ENCODE data around the gene HS6ST3.

Gene HS6ST3

GRCh38 chr13:96667294-96668018 is 577.5 kb downstream of the HS6ST3 start:
- Histone ChIP-seq H3K9me3 (ENCODE audit: insufficient read depth, low read length, severe bottlenecking) (no peaks in the 10 kb centered on the region), H3K9ac (ENCODE audit: low read depth, low read length) (no peak overlapping the region), H2AFZ (ENCODE audit: low read depth, low read length) (no peak overlapping the region), H4K20me1 (ENCODE audit: insufficient read depth, low read length) (no peaks in the 10 kb centered on the region), H3K27ac (ENCODE audit: low read length) (no peak overlapping the region), H3K27me3 (ENCODE audit: insufficient read depth, low read length, poor library complexity) (no peaks in the 10 kb centered on the region), H3K36me3 (ENCODE audit: insufficient read depth, low read length) (no peaks in the 10 kb centered on the region), H3K4me1 (ENCODE audit: insufficient read depth, low read length) (no peaks in the 10 kb centered on the region), H3K79me2 (ENCODE audit: insufficient read depth, low read length) (no peaks in the 10 kb centered on the region), H3K4me3 (ENCODE audit: low read depth in 1 of 2, low read length in 2 of 2) (no peak overlapping the region), H3K4me2 (ENCODE audit: insufficient read depth, low read length) (no peak overlapping the region)
- no peak for ATAC-seq (ENCODE audit: insufficient read depth, low read depth)
- DNase-seq = no peak
- TF ChIP-seq EZH2 (IDR thresholded peaks at IDR 0.05; ENCODE audit: borderline replicate concordance, low read depth, low read length, severe bottlenecking) (no peak), CTCF (IDR thresholded peaks at IDR 0.05; ENCODE audit: borderline replicate concordance, extremely low read depth, low read length, poor library complexity, severe bottlenecking) (no peak)

- no peak overlapping the region for H3K4me2 ChIP-seq (ENCODE audit: insufficient read depth, low read length)
- H2AFZ ChIP-seq (ENCODE audit: low read depth, low read length) = no peak overlapping the region
- no peak for ATAC-seq (ENCODE audit: insufficient read depth, low read depth)
- no peak overlapping the region for H3K27ac ChIP-seq (ENCODE audit: low read length)
- H3K9me3 ChIP-seq (ENCODE audit: insufficient read depth, low read length, severe bottlenecking) = no peaks in the 10 kb centered on the region
- no peak for DNase-seq
- no peaks in the 10 kb centered on the region for H3K79me2 ChIP-seq (ENCODE audit: insufficient read depth, low read length)
- no peaks in the 10 kb centered on the region for H4K20me1 ChIP-seq (ENCODE audit: insufficient read depth, low read length)
- H3K4me1 ChIP-seq (ENCODE audit: insufficient read depth, low read length) = no peaks in the 10 kb centered on the region
- H3K9ac ChIP-seq (ENCODE audit: low read depth, low read length) = no peak overlapping the region
- TF ChIP-seq CTCF (IDR thresholded peaks at IDR 0.05; ENCODE audit: borderline replicate concordance, extremely low read depth, low read length, poor library complexity, severe bottlenecking) = no peak
- TF ChIP-seq EZH2 (IDR thresholded peaks at IDR 0.05; ENCODE audit: borderline replicate concordance, low read depth, low read length, severe bottlenecking) = no peak
- H3K27me3 ChIP-seq (ENCODE audit: insufficient read depth, low read length, poor library complexity) = no peaks in the 10 kb centered on the region
- no peaks in the 10 kb centered on the region for H3K36me3 ChIP-seq (ENCODE audit: insufficient read depth, low read length)
- no peak overlapping the region for H3K4me3 ChIP-seq (ENCODE audit: low read depth in 1 of 2, low read length in 2 of 2)
These were observed 581.2 kb downstream of the HS6ST3 start for GRCh38 chr13:96671073-96671472.

DNA sequence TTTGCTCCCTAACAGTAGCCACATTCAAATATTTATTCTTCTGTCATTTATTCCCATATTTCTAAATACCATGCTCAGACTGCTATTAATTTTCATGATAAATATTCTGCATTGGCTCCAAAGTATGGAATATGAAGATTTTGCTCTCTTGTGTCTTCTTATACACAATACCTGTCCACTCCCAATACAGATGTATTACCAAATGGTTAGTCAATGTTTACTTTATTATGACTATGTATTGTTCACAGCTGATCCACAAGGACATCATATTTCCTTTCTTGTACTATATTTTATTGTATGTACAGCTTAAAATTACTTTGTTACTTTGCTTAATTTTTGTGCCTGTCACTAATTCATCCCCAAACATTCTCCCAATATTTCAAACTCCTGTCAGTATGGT is 582.1 kb downstream of the HS6ST3 start:
- H3K27ac ChIP-seq (ENCODE audit: low read length) = no peak overlapping the region
- no peak for ATAC-seq (ENCODE audit: insufficient read depth, low read depth)

More for the DNA sequence above, 582.1 kb downstream of the HS6ST3 start:
- no peaks in the 10 kb centered on the region for H3K36me3 ChIP-seq (ENCODE audit: insufficient read depth, low read length)
- H3K27me3 ChIP-seq (ENCODE audit: insufficient read depth, low read length, poor library complexity) = no peaks in the 10 kb centered on the region
- H3K9ac ChIP-seq (ENCODE audit: low read depth, low read length) = no peak overlapping the region
- no peak overlapping the region for H3K4me2 ChIP-seq (ENCODE audit: insufficient read depth, low read length)
- H3K79me2 ChIP-seq (ENCODE audit: insufficient read depth, low read length) = no peaks in the 10 kb centered on the region
- H3K4me1 ChIP-seq (ENCODE audit: insufficient read depth, low read length) = no peaks in the 10 kb centered on the region
- no peak for DNase-seq
- H4K20me1 ChIP-seq (ENCODE audit: insufficient read depth, low read length) = no peaks in the 10 kb centered on the region
- TF ChIP-seq CTCF (IDR thresholded peaks at IDR 0.05; ENCODE audit: borderline replicate concordance, extremely low read depth, low read length, poor library complexity, severe bottlenecking) (no peak), EZH2 (IDR thresholded peaks at IDR 0.05; ENCODE audit: borderline replicate concordance, low read depth, low read length, severe bottlenecking) (no peak)
- no peaks in the 10 kb centered on the region for H3K9me3 ChIP-seq (ENCODE audit: insufficient read depth, low read length, severe bottlenecking)
- no peak overlapping the region for H2AFZ ChIP-seq (ENCODE audit: low read depth, low read length)
- H3K4me3 ChIP-seq (ENCODE audit: low read depth in 1 of 2, low read length in 2 of 2) = no peak overlapping the region

Measured in DND-41 (cell line).